Measurements from ENCODE around the gene ITGB6. TPM values are rescaled to one million over a fixed set of nuclear protein-coding genes. Genes with fewer than 3 reads are reported as not detected.

ITGB6 gene
- total and polyA plus RNA-seq, 2 of the 8 experiments (the other 6 are each of a cell fraction or from before 2014, with no cell fraction given), result not detected

GRCh38 chr2:160052531-160052930 lies 147.5 kb downstream of the ITGB6 start (continued):
- TF ChIP-seq BRCA1 (IDR thresholded peaks at IDR 0.05; ENCODE audit: low read depth, low read length) (no peak), SAP30 (IDR thresholded peaks at IDR 0.05; ENCODE audit: insufficient read depth, insufficient replicate concordance, low read length) (no peak), JUN (IDR thresholded peaks at IDR 0.05; ENCODE audit: low read depth, low read length) (no peak), BCL11A (IDR thresholded peaks at IDR 0.05; ENCODE audit: low read depth in 2 of 2, low read length in 2 of 2) (no peak)

Measured in H1 (cell line).